Measurements from ENCODE around the gene P3H1. TPM values are rescaled to one million over a fixed set of nuclear protein-coding genes. Genes with fewer than 3 reads are reported as not detected.

P3H1 gene
- total RNA-seq, 1 donor from 2014 or later = 86.0 TPM

DNA sequence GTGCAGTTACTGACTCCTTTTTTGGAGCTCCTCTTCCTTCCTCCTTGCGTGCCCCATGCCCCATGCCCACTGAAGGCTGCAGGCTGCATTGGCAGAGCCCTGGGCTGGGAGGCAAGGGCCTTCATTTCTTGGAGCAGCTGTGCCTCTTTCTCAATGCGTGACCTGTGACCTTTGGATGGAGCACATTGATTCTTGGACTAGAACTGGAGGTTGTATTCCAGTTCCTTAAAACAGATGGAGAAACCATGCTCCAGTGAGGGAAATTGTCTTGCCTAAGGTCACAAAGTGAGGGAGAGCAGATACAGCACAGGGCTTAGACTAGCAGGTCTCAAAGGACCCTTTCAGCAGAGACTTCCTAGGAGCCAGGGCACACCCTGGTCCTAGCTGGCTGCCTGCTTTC, 27.0 kb upstream of the P3H1 start:
- no peak for DNase-seq
- H3K4me3 Mint-ChIP-seq (ENCODE audit: unreplicated experiment) = peak overlapping the region; percentile 25
- TF ChIP-seq, protein P1, sequence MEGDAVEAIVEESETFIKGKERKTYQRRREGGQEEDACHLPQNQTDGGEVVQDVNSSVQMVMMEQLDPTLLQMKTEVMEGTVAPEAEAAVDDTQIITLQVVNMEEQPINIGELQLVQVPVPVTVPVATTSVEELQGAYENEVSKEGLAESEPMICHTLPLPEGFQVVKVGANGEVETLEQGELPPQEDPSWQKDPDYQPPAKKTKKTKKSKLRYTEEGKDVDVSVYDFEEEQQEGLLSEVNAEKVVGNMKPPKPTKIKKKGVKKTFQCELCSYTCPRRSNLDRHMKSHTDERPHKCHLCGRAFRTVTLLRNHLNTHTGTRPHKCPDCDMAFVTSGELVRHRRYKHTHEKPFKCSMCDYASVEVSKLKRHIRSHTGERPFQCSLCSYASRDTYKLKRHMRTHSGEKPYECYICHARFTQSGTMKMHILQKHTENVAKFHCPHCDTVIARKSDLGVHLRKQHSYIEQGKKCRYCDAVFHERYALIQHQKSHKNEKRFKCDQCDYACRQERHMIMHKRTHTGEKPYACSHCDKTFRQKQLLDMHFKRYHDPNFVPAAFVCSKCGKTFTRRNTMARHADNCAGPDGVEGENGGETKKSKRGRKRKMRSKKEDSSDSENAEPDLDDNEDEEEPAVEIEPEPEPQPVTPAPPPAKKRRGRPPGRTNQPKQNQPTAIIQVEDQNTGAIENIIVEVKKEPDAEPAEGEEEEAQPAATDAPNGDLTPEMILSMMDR (IDR thresholded peaks at IDR 0.05; ENCODE audit: partially characterized antibody, unreplicated experiment) = no peak
- H3K27me3 Mint-ChIP-seq (ENCODE audit: unreplicated experiment) = peaks cover 4% of the 10 kb centered on the region
- H3K4me1 Mint-ChIP-seq (ENCODE audit: low read depth, unreplicated experiment) = peaks cover 9% of the 10 kb centered on the region
- no peak overlapping the region for H3K27ac Mint-ChIP-seq (ENCODE audit: unreplicated experiment)
- H3K36me3 Mint-ChIP-seq (ENCODE audit: unreplicated experiment) = no peaks in the 10 kb centered on the region
- peaks cover 2% of the 10 kb centered on the region for H3K9me3 Mint-ChIP-seq (ENCODE audit: unreplicated experiment)

GRCh38 chr1:42788021-42788420, 21.2 kb upstream of the P3H1 start:
- H3K27ac Mint-ChIP-seq (ENCODE audit: unreplicated experiment) = no peak overlapping the region

DNA sequence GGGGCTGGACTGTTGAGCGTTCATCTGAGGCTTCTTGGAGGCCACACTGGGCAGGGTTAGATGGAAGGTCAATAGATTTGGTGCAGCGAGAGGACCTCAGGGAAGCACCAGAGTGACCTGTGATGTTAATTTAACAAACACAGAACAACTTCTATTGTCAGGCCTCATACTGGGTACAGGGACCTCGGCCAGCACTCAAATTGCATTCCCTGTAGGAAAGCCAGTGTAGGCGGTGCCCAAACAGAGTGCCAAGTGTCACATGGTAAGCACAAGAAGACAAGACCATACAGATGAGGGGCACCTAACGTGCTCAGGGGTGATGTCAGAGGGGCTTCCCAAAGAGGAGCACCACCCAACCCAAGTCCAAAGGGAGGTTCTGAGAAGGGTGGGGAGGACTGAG, 19.3 kb upstream of the P3H1 start:
- Mint-ChIP-seq H3K27me3 (ENCODE audit: unreplicated experiment) (peaks cover 7% of the 10 kb centered on the region), H3K4me1 (ENCODE audit: low read depth, unreplicated experiment) (peaks cover 21% of the 10 kb centered on the region), H3K9me3 (ENCODE audit: unreplicated experiment) (peaks cover 2% of the 10 kb centered on the region), H3K36me3 (ENCODE audit: unreplicated experiment) (peaks cover 5% of the 10 kb centered on the region), H3K4me3 (ENCODE audit: unreplicated experiment) (no peak overlapping the region), H3K27ac (ENCODE audit: unreplicated experiment) (peak overlapping the region; percentile 43)
- TF ChIP-seq, protein P1 (IDR thresholded peaks at IDR 0.05; ENCODE audit: partially characterized antibody, unreplicated experiment) = no peak
- no peak for DNase-seq

More at GRCh38 chr1:42788021-42788420, 21.2 kb upstream of the P3H1 start:
- Mint-ChIP-seq H3K36me3 (ENCODE audit: unreplicated experiment) (peaks cover 5% of the 10 kb centered on the region), H3K4me1 (ENCODE audit: low read depth, unreplicated experiment) (peaks cover 21% of the 10 kb centered on the region), H3K4me3 (ENCODE audit: unreplicated experiment) (no peak overlapping the region), H3K27me3 (ENCODE audit: unreplicated experiment) (peaks cover 7% of the 10 kb centered on the region), H3K9me3 (ENCODE audit: unreplicated experiment) (peaks cover 2% of the 10 kb centered on the region)
- TF ChIP-seq, protein P1 (IDR thresholded peaks at IDR 0.05; ENCODE audit: partially characterized antibody, unreplicated experiment) = no peak
- DNase-seq = no peak

- peak; percentile 23 for DNase-seq
- Mint-ChIP-seq H3K27me3 (ENCODE audit: unreplicated experiment) (peaks cover 7% of the 10 kb centered on the region), H3K36me3 (ENCODE audit: unreplicated experiment) (peaks cover 5% of the 10 kb centered on the region), H3K27ac (ENCODE audit: unreplicated experiment) (peak within 1 kb of the TSS; percentile 52), H3K4me3 (ENCODE audit: unreplicated experiment) (no peak within 1 kb of the TSS), H3K4me1 (ENCODE audit: low read depth, unreplicated experiment) (peaks cover 21% of the 10 kb centered on the region), H3K9me3 (ENCODE audit: unreplicated experiment) (peaks cover 2% of the 10 kb centered on the region)
- TF ChIP-seq, protein P1 (IDR thresholded peaks at IDR 0.05; ENCODE audit: partially characterized antibody, unreplicated experiment) = no peak
These were observed 18.3 kb upstream of the P3H1 start, which contains the start of gene TMEM269 for GRCh38 chr1:42784946-42785693. Gene TMEM269, plus strand, starts transcription at chr1:42784991. Its CDS starts 4,903 bp downstream, at chr1:42789894.

GRCh38 chr1:42784547-42784945, 17.7 kb upstream of the P3H1 start:
- Mint-ChIP-seq H3K27ac (ENCODE audit: unreplicated experiment) (no peak overlapping the region), H3K36me3 (ENCODE audit: unreplicated experiment) (peaks cover 5% of the 10 kb centered on the region), H3K27me3 (ENCODE audit: unreplicated experiment) (peaks cover 8% of the 10 kb centered on the region), H3K9me3 (ENCODE audit: unreplicated experiment) (peaks cover 2% of the 10 kb centered on the region), H3K4me3 (ENCODE audit: unreplicated experiment) (no peak overlapping the region), H3K4me1 (ENCODE audit: low read depth, unreplicated experiment) (peaks cover 21% of the 10 kb centered on the region)
- TF ChIP-seq, protein P1 (IDR thresholded peaks at IDR 0.05; ENCODE audit: partially characterized antibody, unreplicated experiment) = no peak
- DNase-seq = no peak
